HEK293 (cell line): ENCODE measurements around the gene TCF7L2.

Experiments
- TCF7L2 ChIP-seq: IDR thresholded peaks from 2 replicates; pipeline ENCODE4 v1.6.1; 2011; ENCODE audit warnings: low read depth, mild to moderate bottlenecking, inconsistent platforms, low read length, moderate library complexity, borderline replicate concordance
- ZEB2 ChIP-seq: fragments of 450-650 bp; formaldehyde crosslinking; IDR thresholded peaks from 2 replicates; pipeline ENCODE4 v1.5.1; 2016; ENCODE audit warnings: missing biosample characterization, missing genetic modification characterization
- ZNF24 ChIP-seq: fragments of 450-650 bp; formaldehyde crosslinking; IDR thresholded peaks from 2 replicates; pipeline ENCODE4 v1.5.1; 2016; ENCODE audit warnings: missing biosample characterization, missing genetic modification characterization
- ZNF394 ChIP-seq: fragments of 450-650 bp; formaldehyde crosslinking; IDR thresholded peaks from 2 replicates; pipeline ENCODE4 v1.5.1; 2016; ENCODE audit warnings: missing biosample characterization, missing genetic modification characterization, mild to moderate bottlenecking, moderate library complexity, borderline replicate concordance
- ZNF488 ChIP-seq: fragments of 450-650 bp; formaldehyde crosslinking; IDR thresholded peaks from 2 replicates; pipeline ENCODE4 v1.5.1; 2016; ENCODE audit warnings: missing biosample characterization, missing genetic modification characterization
- ZNF692 ChIP-seq: fragments of 450-650 bp; formaldehyde crosslinking; IDR thresholded peaks from 2 replicates; pipeline ENCODE4 v1.5.1; 2016; ENCODE audit warnings: missing biosample characterization, missing genetic modification characterization
- ZNF830 ChIP-seq: fragments of 450-650 bp; IDR thresholded peaks from 2 replicates; pipeline ENCODE4 v1.5.0; 2018; ENCODE audit warnings: missing biosample characterization, missing genetic modification characterization, low read depth, mild to moderate bottlenecking, moderate library complexity
- TF ChIP-seq, protein P1 (sequence below): fragments of 450-650 bp; formaldehyde crosslinking; IDR thresholded peaks from 2 replicates; pipeline ENCODE4 v1.5.1; 2016; ENCODE audit warnings: missing biosample characterization, missing genetic modification characterization
- TF ChIP-seq, protein P2 (sequence below): fragments of 450-650 bp; formaldehyde crosslinking; IDR thresholded peaks from 2 replicates; pipeline ENCODE4 v1.5.1; 2016; ENCODE audit warnings: missing biosample characterization, missing genetic modification characterization, low read depth
- TF ChIP-seq, protein P3 (sequence below): fragments of 450-650 bp; formaldehyde crosslinking; IDR thresholded peaks from 2 replicates; pipeline ENCODE4 v1.5.1; 2016; ENCODE audit warnings: missing biosample characterization, missing genetic modification characterization, low read depth
- TF ChIP-seq, protein P4 (sequence below): fragments of 450-650 bp; formaldehyde crosslinking; IDR thresholded peaks from 2 replicates; pipeline ENCODE4 v1.5.1; 2017; ENCODE audit warnings: missing biosample characterization, missing genetic modification characterization

- TF ChIP-seq, protein P1, sequence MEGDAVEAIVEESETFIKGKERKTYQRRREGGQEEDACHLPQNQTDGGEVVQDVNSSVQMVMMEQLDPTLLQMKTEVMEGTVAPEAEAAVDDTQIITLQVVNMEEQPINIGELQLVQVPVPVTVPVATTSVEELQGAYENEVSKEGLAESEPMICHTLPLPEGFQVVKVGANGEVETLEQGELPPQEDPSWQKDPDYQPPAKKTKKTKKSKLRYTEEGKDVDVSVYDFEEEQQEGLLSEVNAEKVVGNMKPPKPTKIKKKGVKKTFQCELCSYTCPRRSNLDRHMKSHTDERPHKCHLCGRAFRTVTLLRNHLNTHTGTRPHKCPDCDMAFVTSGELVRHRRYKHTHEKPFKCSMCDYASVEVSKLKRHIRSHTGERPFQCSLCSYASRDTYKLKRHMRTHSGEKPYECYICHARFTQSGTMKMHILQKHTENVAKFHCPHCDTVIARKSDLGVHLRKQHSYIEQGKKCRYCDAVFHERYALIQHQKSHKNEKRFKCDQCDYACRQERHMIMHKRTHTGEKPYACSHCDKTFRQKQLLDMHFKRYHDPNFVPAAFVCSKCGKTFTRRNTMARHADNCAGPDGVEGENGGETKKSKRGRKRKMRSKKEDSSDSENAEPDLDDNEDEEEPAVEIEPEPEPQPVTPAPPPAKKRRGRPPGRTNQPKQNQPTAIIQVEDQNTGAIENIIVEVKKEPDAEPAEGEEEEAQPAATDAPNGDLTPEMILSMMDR = no peak
- TF ChIP-seq ZNF394 (tag by site-specific recombination) = peak; percentile 42; the same call in 1 of the 2 replicates
- no peak for TF ChIP-seq TCF7L2
- TF ChIP-seq, protein P2, sequence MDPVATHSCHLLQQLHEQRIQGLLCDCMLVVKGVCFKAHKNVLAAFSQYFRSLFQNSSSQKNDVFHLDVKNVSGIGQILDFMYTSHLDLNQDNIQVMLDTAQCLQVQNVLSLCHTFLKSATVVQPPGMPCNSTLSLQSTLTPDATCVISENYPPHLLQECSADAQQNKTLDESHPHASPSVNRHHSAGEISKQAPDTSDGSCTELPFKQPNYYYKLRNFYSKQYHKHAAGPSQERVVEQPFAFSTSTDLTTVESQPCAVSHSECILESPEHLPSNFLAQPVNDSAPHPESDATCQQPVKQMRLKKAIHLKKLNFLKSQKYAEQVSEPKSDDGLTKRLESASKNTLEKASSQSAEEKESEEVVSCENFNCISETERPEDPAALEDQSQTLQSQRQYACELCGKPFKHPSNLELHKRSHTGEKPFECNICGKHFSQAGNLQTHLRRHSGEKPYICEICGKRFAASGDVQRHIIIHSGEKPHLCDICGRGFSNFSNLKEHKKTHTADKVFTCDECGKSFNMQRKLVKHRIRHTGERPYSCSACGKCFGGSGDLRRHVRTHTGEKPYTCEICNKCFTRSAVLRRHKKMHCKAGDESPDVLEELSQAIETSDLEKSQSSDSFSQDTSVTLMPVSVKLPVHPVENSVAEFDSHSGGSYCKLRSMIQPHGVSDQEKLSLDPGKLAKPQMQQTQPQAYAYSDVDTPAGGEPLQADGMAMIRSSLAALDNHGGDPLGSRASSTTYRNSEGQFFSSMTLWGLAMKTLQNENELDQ (tag by site-specific recombination) = no peak
- no peak for TF ChIP-seq ZNF692 (tag by site-specific recombination)
- TF ChIP-seq ZNF830 = no peak
- peak; percentile 63; the same call in 1 of the 2 replicates for TF ChIP-seq ZEB2
- no peak for TF ChIP-seq ZNF488 (tag by site-specific recombination)
- TF ChIP-seq, protein P3, sequence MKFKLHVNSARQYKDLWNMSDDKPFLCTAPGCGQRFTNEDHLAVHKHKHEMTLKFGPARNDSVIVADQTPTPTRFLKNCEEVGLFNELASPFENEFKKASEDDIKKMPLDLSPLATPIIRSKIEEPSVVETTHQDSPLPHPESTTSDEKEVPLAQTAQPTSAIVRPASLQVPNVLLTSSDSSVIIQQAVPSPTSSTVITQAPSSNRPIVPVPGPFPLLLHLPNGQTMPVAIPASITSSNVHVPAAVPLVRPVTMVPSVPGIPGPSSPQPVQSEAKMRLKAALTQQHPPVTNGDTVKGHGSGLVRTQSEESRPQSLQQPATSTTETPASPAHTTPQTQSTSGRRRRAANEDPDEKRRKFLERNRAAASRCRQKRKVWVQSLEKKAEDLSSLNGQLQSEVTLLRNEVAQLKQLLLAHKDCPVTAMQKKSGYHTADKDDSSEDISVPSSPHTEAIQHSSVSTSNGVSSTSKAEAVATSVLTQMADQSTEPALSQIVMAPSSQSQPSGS = no peak
- TF ChIP-seq, protein P4, sequence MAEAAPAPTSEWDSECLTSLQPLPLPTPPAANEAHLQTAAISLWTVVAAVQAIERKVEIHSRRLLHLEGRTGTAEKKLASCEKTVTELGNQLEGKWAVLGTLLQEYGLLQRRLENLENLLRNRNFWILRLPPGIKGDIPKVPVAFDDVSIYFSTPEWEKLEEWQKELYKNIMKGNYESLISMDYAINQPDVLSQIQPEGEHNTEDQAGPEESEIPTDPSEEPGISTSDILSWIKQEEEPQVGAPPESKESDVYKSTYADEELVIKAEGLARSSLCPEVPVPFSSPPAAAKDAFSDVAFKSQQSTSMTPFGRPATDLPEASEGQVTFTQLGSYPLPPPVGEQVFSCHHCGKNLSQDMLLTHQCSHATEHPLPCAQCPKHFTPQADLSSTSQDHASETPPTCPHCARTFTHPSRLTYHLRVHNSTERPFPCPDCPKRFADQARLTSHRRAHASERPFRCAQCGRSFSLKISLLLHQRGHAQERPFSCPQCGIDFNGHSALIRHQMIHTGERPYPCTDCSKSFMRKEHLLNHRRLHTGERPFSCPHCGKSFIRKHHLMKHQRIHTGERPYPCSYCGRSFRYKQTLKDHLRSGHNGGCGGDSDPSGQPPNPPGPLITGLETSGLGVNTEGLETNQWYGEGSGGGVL = no peak
- TF ChIP-seq ZNF24 (tag by site-specific recombination) = peak; percentile 94
Measured at GRCh38 chr10:113087165-113088029, 137.3 kb downstream of the TCF7L2 start.
